ENCODE data around the gene RNF175.

The RNF175 gene

DNA sequence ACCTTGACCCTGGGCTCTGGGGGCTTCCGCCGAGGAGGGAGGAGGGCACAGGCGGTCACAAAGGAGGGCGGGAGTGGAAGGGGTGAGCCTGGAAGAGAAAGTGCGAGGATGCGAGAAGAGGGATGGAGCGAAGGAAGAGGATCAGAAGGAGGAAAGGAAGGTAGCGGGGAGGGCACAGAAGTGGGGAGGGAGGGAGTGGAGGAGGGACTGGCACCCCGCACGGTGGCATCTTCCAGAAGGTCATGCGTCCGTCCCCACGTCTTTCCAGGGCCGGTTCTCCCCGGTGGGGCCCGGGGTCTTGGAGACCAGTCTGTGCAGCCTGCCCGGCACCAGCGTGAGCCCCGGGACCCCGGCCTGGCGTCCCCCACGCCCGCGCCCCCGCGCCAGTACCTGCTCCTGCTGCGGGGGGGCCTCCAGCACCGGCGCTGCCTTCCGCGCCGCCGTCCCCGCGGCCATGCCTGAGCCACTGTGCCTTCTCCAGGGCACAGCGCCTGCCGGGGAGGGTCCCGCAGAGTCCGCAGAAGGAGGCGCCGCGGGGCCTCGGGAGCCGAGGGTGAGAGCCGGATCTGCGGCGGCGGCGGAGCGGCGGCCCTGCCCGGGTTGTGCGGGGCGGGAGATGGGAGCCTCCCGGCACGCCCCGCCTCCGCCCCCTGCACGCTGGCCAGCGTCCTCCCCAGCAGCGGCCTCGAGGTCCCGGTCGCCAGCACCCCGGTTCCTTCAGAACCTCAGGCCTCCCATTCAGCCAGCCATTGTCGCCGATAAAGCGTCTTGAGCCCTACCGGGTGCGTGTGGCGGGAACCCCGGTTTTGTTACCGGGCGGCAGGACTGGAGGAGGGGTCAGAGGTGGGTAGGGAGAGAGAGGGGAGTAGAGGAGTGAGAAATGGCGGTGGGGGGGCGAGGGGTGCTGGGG is at the start of gene RNF175:
Gene RNF175, minus strand, starts transcription at position 618 of the 910 bp plus-strand sequence. Its CDS starts 162 bp downstream, at position 456.
- peak; percentile 22 for DNase-seq

DNA sequence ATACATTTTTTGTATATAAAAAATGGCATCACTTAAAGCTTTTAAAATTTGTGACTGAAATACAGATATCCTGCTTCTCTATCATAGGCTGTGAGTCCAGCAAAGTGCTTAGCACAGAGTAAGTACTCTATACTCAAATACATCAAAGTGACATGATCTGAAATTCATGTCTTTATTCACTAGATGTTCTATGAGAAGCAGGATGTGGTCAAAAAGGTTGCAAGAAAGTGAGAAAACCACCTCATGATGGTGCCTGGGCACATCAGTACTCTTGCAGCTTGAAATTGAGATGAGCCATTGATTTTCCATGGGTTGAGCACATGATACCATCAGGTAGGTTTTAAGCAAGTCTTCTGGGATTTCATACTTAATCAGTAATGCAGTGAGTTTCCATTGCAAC is 49.5 kb upstream of the RNF175 start:
- no peak for DNase-seq

DNA sequence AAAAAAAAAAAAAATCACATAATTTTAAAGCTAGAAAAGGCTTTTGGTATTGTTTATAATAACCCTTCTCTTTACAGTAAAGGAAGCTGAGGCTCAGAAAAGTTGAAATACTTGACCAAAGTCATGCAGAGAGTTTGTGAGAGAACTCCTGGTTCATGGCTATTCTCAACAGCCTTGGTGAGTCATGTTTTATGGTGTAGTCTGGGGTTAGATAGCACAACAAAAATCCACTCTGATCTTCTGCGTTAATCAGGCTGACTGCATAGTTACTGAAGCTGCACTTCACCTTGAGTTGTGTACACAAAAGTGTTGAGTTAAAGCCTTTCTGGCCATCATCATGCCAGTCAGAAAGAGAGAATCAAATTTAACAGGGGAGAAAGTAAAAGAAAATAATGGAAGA is 48.4 kb upstream of the RNF175 start:
- DNase-seq: no peak

DNA sequence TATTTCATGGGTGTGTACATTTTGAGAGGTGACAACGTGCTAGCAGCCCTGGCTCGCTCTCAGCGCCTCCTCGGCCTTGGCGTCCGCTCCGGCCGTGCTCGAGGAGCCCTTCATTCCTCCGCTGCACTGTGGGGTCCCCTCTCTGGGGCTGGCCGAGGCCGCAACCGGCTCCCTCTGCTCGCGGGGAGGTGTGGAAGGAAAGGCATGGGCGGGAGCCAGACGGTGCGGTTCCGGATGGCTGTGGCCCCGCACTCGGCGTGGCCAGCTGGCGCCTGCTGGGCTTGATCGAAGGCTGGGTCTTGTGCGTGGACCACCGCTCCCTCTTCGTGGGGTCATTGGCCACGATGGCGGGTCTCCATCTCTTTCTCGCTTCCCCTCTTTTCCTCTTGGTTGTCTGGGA is 46.2 kb upstream of the RNF175 start:
- DNase-seq: no peak

DNA sequence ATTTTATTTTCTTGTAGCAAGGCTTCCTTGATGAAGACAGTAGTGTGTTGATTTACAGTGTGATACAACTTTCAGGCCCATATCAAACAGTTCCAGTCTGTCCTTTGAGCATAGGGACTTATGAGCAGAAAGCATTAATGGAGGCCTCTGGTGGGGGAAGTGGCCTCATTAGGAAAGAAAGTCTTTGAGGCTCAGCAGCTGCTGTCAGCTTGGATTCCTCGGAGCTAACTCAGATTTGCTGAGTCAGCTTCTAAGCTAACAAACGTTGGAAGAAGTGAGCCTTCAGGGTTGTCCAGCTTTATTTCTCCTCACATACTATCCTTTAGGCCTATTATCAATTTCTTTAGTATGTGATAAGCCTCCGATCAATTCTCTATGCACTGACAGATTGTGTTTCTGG is 44.9 kb upstream of the RNF175 start:
- DNase-seq: no peak

DNA sequence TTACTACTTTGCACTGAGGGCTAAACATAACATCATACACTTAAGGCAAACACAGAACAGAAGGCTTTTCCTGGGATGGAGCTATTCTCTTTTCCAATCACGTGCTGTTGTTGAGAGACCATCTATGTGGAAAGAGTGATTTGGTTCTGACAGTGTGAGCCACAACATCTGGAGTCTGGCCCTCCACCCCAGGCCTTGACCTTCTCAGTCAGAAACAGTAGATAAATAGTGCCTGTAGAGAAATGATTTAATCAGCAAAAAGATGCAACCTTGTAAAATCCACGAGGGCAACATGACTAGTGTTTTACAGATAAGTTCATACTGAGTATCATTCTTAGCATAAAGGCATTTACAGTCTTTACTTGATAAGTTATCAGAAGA is 39.9 kb upstream of the RNF175 start:
- no peak for DNase-seq

DNA sequence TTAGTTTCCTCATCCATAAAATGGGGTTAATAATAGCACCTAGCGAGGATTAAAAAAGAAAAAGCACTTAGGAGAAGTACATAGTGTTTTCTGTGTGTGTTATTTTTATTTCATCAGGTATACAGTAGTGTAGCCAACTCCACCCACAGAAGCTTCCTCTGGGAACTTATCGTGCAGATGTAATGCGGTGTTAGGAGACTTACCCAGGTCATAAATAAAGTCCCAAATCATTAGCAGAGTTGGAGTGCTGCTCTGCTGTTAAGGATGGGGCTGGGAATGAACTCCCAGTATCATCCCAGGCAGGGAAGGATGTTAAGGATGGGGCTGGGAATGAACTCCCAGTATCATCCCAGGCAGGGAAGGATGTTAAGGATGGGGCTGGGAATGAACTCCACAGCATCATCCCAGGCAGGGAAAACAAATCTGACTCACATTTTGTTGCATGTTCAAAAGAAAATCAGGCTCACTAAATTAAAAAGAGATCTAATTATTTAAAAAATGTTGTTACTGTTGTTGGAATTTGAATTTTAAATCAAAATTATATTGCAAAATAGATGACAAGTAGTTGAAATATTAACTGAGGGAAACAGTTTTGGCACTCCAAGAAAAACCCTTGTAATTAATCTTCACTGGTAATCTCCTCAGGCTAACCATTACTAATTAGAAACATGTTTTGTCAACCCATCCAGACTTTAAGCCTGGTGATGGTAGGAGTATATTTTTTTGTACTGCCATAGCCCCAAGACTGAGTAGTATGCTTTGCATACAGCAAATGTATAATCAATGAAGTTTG is 39.3 kb upstream of the RNF175 start:
- no peak for DNase-seq

DNA sequence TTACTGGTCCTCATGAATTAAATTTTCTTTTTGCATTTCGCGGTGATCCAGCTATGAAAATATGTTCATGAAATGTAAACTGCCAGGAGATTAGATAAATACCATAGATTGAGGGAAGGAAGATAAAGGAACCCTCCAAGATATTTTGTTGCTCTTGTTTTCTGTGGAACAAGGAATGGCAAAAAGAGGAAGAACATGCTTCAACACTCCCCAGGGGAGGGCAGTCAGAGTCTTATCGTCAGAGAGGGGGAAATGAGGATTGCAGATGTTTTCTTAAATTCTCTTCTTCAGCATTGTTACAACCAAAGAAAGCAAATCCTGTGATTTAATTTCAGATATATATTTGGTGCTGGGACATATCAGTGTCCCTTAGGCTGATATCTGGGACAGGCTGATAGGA is 38.6 kb upstream of the RNF175 start:
- DNase-seq: no peak

DNA sequence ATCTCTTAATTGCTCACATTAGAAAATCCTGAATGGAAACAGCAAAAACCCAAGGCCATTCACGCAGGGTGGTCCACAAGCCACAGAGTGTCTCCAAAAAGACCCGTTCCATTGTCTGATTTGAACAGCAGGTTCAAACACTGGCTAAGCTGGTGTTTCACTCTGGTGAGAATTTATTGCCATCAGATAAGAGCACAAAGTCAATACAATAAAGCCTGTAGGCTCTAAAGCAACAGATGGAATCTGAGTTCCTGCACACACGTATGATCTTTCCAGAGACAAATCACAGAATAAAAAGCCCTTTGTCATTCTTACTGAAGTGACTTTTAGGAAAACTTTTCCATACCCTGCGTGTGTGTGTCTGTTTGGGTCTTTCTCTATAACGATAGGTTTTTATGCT is 34.2 kb upstream of the RNF175 start:
- DNase-seq: no peak

DNA sequence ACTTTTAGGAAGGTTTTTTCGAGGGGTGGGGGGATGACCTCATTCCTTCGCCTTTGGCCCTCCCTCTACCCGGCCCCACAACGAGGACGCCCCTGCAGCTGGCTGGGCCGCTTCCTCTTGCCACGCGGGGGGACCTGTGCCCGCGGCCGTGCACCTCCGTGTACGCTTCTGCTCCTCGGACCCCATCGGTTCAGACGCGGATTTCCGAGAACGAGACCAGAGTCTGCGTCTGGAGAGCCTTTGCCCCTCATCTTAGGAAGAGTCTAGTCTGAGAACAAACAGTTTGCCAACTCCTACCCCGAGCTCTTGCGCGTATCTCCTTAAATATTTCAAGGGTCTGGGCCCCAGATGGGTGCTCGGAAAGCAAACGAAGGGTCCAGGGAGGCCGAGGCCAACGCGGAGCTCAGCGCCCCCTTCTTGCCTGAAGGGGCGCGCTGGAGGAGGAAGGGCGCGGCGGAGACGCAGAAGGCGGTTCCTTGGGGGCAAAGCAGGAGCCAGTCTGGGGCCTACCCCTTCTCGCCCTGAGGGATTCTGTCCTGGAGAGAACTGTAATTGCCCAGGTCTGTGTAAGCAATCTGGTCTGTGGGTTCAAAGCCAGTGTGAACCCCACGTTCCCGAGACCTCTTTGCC is 32.9 kb upstream of the RNF175 start:
- DNase-seq: no peak

DNA sequence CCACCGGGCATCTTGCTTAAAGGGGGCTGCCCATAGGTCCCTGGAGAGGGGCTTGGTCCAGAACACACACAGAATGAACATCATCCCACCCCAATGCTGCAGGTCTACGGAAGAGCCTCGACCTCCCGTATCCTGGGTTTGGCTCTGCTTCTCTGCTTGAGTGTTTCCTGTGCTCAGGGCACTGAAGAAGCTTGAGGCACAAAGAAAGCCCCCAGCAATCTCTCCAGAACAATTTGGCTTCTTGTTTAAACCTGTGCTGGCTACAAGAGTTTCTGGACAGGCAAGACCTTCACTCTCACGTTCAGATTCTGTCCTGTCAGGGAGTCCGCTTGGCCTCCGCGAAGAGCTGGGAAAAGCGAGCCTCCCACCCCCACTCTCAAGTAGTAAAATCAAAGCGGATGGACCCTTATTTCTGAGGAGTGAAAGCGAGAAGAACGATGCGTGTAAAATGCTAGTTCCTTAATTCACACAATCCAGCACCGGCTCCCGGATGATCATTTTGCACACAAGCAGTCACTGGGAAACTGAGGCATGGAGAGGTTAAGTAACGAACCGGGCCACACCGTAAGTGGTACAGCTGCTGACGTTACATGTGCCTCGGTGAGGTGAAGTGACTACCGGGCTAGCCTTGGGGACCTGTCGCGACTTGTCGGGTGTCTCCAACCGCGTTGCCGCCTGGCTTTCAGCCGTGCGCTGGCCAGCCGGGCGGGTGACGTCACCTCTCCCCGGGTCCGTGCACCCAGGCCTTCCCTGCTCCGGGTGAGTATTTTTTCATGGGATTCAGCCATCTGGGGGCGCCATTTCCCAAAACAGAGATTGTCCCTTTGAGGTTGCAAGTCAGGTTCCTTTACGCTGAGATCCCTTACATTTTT is 32.2 kb upstream of the RNF175 start:
- no peak for DNase-seq

DNA sequence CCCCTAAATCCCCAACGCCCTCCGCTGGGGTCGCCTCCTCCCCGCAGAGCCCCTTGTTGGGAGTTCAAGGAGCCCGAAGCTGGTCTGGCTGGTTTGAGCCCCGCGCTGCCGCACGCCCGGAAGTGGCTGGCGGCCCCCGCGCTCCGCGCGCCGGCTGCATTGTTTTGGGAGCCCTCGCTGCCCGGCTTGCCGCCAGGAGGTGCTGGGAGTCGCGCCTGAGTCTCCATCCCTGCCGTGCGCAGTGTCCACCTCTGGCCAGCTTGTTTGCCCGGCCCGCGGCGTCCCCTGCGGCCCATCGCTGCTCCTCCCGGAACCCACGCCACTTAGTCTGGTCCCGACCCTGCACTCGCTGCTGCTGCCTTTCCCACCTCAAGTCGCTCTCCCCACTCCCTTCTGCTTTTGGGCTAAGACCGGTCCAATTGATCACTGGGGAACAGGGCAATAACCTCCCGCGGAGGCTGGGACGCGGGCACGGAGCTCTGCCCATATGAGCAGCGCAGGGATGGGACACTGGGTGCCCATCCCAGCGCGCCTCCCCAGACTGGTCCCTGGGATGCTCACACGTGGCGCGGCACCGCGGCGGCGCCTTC is 31.2 kb upstream of the RNF175 start:
- DNase-seq: no peak

DNA sequence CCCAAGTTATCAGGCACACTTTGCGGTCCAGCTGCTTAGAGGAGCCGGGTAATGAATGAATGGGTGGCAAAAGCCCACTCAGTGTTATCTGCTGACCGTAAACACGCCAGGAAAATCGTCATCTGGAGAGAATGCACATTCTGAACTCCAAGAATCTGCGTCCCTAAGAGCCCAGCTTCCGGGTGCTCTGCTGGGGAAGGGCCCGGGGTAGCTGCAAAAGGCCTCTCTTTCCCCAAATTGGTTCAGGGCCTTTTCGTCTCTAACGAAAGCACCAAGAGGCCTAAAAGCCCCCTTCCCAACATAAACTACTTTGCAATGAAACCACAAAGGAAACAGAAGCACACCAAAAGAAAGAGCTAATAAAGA is 30.7 kb upstream of the RNF175 start:
- DNase-seq: no peak

DNA sequence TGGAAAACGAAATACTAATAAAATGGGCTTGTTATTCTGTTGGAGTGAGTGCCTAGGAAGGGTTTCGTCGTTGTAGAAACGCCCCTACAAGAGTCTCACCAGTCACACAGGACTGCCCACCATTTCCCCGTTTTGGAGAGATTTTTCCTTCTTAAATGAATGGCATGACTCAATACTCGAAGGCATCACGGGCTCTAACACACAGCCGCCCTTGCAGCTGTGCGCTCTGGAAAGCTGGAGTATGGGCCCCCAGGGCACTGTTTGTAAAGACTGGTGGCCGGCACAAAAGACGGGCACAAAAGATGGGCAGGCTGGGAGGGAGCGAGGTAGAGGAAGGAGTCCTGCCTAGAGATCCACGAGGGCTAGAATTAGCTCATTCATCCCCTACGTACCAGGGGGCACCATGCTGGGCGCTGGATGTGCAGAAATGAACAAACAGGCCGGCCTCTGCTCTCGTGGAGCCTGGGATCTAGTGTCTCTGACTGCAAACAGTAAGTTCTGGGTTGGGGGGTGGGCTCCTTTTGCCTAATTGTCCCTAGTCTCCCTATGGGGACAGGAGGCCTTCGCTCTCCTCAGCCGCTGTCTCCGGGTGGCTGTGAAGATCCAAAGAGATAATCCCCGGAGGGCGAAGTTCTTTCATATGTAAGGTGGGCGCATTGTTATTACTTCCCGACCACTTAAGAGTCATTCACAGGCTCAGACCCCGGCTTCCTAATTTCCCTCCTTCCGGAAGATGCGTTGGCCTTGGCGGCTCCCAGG is 30.1 kb upstream of the RNF175 start:
- no peak for DNase-seq

DNA sequence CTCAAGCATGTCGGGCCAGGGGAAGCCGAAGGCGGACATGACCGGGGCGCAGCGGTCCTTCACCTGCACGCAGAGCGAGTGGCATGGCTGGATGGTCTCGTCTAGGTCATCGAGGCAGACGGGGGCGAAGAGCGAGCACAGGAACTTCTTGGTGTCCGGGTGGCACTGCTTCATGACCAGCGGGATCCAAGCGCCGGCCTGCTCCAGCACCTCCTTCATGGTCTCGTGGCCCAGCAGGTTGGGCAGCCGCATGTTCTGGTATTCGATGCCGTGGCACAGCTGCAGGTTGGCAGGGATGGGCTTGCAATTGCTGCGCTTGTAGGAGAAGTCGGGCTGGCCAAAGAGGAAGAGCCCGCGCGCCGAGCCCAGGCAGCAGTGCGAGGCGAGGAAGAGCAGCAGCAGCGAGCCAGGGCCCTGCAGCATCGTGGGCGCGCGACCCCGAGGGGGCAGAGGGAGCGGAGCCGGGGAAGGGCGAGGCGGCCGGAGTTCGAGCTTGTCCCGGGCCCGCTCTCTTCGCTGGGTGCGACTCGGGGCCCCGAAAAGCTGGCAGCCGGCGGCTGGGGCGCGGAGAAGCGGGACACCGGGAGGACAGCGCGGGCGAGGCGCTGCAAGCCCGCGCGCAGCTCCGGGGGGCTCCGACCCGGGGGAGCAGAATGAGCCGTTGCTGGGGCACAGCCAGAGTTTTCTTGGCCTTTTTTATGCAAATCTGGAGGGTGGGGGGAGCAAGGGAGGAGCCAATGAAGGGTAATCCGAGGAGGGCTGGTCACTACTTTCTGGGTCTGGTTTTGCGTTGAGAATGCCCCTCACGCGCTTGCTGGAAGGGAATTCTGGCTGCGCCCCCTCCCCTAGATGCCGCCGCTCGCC is 28.8 kb upstream of the RNF175 start, which contains the start of gene SFRP2:
Gene SFRP2, minus strand, starts transcription at position 671 of the 864 bp plus-strand sequence. Its CDS starts 248 bp downstream, at position 423.
- DNase-seq: no peak

DNA sequence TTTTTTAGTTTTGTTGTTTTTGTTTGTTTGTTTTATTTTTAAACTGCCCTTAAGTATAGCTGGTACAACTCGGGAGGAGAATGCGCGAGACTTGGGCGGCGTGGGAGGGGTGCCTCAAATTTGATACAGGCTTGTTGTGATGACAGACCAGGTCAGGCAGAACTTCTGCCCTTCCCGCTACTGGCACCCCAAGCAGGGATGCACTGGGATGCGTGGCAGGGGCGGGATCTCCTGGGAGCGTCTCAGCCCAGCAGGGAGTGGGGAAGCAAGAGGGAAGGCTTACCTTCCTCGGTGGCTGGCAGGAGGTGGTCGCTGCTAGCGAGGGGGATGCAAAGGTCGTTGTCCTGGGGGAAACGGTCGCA is 28.2 kb upstream of the RNF175 start:
- no peak for DNase-seq

DNA sequence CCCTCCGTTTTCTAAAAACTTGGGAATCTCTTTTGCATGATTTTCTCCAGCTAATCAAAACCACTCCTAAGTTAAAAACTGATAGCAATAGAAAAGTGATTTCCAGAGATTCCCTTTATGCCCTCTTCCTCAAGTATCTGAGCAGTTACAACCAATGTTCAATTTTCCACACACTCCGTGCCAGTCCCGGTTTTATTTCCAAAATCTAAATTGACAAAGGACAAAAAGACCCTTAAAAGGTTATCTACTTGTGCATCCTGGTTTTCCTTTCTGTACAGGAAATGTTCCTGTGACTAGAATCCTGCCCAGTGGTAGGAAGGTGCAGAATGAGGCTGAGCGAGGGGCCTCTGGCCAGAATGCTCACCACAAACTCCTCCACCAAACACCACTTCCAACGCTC is 27.8 kb upstream of the RNF175 start:
- DNase-seq: no peak

DNA sequence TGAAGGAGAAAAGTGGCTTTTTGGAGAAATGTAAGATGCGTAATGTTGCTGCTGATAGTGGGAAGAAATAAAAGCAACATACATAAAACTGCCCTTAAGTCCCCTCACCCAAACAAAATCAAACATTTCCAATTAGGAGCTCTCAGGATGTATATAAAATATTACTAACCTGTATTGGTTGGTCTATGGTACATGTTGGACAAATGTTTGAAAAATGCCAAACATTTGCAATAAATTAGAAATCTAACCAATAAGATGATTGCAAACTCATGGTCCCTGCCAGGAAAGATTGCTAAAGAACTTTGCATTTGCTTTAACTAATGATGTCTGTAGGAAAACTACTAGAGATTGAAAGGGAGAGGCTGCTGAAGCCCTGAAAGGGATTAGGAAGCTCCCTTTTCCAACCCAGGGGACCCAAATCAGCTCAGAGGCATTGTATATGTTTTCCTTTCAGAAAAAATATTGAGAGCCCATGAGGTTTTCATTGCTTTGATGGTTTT is 27.3 kb upstream of the RNF175 start:
- no peak for DNase-seq

DNA sequence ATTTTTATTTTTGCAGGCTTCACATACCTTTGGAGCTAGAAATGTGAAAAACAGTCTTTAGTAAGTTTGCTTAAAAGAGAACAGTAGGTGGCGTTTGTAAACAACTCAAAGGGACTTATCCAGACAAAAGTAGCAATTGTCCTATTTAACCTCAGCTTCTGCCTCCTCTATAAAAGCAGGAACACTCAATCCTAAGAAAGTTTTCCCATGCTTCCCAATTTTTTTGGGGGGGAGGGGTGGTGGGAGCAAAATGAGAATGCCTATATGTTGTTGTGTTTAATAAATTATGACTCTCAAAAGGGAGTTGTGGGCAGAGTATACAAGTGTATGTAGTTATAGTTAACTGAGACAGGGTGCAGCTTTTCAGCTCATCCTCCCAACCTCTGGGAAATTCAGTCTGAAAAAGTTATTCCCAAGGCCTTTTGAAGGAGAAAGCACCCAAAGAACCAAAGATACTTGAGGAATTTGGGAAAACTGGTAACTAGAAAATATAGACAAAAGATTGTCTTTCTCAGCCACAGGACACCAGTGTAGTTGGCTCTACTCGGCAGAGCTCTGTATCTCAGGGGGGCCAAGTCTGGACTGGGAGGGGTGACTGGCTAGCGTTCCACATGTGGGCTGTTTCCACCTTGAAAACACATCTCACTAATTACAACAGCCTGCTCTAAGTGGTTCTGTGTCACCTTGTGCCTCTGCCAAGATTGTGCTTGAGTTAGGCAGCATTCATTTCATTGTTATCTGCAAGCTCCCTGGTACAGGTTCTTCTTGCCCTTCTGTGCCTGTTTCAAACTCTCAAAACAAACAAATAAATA is 26.3 kb upstream of the RNF175 start:
- DNase-seq: no peak

Data from activated CD8-positive, alpha-beta memory T cell treated with anti-CD3 and anti-CD28 coated beads, Interleukin-2, amount 50 U/mL, for 4 hours (primary cell).